HG02973 (cell line): Measurements from ENCODE around the gene TULP4.
"Not testable (repeated sequence)": the region's sequence is repeated elsewhere in the genome, so short reads cannot be mapped to it uniquely, and the experiment has no call there.

Experiments used
- ATAC-seq: cut with Tn5 transposase; IDR thresholded peaks from one replicate; pipeline ENCODE4 v1.9.1; 2021; ENCODE audit warnings: moderate library complexity; ENCODE audit not compliant: unreplicated experiment

TULP4 gene

GRCh38 chr6:158327211-158327610, 14.9 kb downstream of the TULP4 start:
- ATAC-seq: no peak

DNA sequence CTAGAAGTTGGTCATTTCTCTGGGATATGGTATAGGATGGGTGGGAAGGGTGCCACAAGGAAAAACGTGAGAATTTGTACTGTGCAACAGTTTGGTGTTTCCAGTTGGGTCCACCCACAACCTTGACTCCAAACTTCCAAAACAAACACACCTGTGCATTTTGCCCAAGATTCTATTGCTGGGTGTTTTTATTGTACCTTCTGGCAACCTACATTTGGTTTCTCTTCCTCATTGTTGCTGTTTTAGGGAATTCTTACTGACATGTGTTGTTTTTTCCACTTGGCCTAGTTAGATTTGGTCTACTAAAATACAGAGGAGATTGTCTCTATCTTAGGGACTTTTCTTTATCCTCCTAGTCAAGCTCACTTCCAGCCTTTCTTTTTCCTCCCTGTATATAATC, 16.7 kb downstream of the TULP4 start:
- no peak for ATAC-seq

DNA sequence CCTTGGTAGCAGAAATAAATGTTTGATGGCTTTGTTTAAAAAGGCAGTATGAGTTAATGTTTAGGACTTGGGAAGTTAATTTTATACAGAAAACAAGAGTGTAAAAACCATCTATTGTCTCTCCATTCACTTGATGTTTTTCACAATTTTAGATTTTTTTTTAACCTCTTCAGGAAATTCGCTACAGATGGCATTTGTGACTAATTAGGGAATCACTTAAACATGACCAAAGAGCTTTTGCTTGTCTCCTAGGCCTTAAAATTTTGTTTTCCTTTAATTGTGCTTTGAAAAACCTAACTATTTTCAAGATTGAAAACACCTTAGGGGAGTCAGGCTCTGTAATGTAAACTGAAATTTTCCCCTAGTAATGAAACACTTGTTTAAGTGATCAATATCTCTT, 17.3 kb downstream of the TULP4 start:
- ATAC-seq: no peak

DNA sequence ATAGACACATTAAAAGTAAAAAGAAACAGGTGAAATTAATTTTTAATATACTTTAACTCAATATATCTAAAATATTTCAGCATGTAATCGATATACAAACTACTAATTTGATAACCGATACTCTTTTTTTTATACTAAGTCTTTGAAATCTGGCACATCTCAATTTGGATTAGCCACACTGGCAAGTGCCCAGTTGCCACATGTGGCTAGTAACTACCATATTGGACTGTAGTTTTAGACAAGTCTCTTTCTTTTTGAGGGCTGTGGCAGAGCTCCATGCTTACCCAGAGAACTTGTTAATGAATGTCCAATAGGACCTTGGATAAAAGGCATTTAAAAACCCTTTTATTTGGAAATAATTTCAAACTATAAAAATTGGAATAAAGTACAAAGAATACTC, 17.8 kb downstream of the TULP4 start:
- ATAC-seq: no peak

- ATAC-seq: no peak
These were observed 20.0 kb downstream of the TULP4 start for GRCh38 chr6:158332237-158332636.

DNA sequence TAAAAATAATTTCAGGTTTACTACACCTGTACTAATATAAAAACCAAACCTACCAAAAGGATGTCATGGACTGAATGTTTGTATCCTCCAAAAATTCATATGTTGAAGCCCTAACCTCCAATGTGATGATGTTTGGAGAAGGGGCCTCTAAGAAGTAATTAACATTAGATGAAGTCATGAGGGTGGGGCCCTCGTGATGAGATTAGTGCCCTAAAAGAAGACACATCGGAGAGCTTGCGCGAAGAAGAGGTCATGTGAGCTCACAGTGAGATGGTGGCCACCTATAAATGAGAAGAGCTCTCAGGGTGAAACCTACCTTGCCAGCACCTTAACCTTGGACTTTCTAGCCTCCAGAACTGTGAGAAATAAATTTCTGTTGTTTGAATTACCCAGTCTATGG, 20.8 kb downstream of the TULP4 start:
- no peak for ATAC-seq

DNA sequence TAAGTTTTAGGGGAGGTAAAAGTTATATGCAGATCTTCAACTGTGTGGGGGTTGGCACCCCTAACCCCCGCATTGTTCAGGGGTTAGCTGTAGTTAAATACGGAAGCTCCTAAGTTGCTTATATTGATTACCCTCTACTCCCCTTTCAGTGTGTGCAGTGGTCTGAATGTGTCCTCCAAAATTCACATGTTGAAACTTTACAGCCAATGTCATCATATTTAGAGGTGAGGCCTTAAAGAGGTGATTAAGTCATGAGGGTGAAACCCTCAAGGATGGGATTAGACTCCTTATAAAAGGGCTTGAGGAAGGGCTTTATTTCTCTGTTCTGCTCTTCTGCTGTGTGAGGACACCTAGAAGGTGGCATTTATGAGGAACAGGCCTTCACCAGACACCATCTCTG, 22.3 kb downstream of the TULP4 start:
- no peak for ATAC-seq

DNA sequence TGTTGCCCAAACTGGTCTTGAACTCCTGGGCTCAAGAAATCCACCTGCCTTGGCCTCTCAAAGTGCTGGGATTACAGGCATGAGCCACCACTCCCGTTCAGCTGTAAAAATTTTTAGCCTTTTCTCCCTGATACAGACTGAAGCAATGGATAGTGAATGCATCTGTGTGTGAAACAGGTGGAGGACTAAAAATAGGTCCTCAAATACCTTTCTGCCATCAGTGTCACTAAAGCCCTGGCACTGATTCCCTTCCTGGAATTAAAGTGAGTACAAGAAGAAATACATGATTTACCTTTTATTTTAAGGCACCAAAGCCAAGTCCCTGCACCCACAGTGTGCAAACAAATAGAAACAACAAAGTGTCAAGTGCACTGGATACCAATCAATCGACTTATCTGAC, 25.1 kb downstream of the TULP4 start:
- no peak for ATAC-seq

- ATAC-seq: no peak
These were observed 26.2 kb downstream of the TULP4 start for GRCh38 chr6:158338311-158339112.

DNA sequence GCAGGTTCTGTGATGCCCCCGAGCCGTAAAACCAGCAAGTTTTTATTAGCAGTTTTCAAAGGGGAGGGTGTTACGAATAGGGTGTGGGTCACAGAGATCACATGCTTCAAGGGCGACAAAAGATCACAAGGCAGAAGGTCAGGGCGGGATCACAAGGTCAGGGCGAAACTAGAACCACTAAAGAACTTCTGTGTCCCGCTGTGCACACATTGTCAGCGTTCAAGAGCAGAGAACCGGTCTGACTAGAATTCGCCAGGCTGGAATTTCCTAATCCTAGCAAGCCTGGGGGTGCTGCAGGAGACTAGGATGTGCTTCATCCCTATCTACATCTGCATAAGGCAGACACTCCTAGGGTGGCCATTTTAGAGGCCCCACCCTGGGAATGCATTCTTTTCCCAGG, 26.9 kb downstream of the TULP4 start:
- ATAC-seq: not testable (repeated sequence)

DNA sequence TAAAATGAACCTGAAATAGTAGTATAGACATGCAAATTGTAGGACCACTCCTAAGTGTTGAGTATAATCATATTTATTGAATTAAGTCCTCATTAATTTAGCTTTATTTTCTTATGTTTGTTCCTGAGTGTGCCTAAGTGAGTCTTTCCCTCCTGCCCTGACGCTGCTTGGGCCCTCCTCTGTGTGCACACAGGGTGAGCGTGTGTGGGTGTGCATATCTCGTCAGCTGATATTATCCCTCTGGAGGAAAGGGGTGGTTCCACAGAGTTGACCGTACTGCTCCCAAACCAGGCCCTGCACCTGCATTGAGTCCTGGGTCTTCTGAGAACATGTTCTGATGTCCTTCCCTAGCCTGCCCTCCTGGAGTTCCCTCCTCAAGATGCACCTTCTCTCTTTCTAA, 28.0 kb downstream of the TULP4 start:
- no peak for ATAC-seq

GRCh38 chr6:158344534-158344933, 32.3 kb downstream of the TULP4 start:
- peak; percentile 91 for ATAC-seq

DNA sequence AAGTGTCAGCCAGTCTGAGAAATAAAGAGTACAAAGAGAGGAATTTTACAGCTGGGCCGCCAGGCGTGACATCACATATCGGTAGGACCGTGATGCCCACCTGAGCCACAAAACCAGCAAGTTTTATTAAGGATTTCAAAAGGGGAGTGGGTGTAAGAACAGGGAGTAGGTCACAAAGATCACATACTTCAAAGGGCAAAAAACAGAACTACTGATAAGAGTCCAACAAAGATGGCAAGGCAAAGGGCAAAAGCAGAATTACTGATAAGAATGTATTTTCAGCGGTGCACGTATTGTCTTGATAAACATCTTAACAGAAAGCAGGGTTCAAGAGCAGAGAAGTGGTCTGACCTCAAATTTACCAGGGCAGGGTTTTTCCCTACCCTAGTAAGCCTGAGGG, 33.2 kb downstream of the TULP4 start:
- ATAC-seq: not testable (repeated sequence)

DNA sequence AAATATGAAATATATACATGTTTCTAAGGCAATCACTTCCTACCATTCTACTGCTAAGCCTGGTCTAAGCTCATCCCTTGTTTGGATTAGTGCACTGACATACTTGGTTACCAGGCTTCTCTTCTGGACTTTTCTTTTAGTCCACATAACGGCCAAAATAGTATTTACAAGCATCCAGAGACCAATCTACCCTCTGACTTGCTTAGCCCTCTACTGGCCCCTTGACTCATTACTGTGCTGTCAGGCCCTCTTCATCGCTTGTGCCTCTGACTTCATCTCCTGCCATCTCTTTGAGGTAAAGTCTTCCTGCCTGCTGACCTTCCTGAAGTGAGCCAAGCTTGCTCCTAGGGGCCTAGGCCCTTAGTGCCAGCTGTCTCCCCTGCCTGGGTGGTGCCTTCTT, 35.1 kb downstream of the TULP4 start:
- no peak for ATAC-seq

DNA sequence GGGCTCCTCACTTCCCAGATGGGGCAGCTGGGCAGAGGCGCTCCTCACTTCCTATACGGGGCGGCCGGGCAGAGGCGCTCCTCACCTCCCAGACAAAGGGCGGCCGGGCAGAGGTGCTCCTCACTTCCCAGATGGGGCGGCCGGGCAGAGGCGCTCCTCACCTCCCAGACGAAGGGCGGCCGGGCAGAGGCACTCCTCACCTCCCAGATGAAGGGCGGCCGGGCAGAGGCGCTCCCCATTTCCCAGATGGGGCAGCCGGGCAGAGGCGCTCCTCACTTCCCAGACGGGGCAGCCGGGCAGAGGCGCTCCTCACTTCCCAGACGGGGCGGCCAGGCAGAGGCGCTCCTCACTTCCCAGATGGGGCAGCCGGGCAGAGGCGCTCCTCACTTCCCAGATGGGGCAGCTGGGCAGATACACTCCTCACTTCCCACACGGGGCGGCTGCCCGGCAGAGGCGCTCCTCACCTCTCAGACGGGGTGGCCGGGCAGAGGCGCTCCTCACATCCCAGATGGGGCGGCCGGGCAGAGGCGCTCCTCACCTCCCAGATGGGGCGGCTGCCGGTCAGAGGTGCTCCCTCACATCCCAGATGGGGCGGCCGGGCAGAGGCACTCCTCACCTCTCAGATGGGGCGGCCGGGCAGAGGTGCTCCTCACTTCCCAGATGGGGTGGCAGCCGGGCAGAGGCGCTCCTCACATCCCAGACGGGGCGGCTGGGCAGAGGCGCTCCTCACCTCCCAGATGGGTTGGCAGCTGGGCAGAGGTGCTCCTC, 36.7 kb downstream of the TULP4 start:
- not testable (repeated sequence) for ATAC-seq

- ATAC-seq: not testable (repeated sequence)
These were observed 37.4 kb downstream of the TULP4 start for GRCh38 chr6:158349505-158350275.

GRCh38 chr6:158350731-158351130, 38.5 kb downstream of the TULP4 start:
- ATAC-seq: not testable (repeated sequence)

GRCh38 chr6:158353883-158354877, 41.9 kb downstream of the TULP4 start:
- ATAC-seq: no peak

DNA sequence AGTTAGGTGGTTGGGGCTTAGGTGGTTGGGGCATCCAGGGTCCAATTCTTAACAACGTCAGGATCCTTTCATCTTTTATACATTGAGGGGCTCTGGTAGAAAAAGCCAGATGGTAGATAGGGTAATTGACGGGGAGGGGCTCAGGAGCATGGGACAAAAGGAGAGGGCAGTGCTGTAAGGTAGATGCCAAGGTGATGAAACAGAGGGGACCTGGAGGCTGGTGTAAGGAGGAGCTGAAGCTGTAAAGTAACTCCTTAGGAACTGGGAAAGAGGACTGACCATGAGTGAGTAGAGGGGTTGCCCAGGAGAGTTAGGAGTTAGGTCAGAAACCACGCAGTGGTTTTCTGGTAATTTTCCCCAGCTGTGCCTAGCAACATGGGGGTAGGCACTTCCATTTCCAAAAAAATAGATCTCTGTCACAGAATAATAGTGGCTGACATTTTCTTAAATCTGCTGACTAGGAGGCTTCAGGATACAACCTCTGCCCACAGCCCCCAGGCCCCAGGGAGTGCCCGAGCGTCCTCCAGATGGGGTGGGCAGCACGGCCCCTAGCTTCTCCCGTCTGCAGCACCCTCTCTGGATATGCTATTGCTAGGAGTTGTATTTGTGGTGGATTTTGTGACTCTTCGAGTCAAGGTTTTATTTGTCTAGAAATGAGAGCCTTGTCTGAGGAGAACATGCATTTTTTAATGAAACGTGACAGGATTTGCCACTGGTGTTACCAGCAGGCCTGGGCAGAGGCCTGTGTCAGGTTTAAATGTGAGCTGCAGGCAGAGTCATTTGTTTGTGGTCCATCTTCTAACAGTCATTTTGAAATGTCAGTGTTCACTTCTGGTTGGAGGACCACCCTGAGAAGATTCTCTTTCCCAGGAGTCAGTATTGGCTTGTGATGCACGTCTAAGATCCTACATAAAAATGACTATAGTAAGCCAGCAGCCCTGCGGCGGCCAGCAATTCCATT, 44.6 kb downstream of the TULP4 start:
- no peak for ATAC-seq
